OCI-M2 (cell line): ENCODE measurements around the gene ANO10.
"Not testable (repeated sequence)": the region's sequence is repeated elsewhere in the genome, so short reads cannot be mapped to it uniquely, and the experiment has no call there.

Source experiments
- DNase-seq: peaks from one replicate; lab custom pipeline; 2025; ENCODE audit not compliant: unreplicated experiment; lab: John Stamatoyannopoulos, UW

The ANO10 gene

DNA sequence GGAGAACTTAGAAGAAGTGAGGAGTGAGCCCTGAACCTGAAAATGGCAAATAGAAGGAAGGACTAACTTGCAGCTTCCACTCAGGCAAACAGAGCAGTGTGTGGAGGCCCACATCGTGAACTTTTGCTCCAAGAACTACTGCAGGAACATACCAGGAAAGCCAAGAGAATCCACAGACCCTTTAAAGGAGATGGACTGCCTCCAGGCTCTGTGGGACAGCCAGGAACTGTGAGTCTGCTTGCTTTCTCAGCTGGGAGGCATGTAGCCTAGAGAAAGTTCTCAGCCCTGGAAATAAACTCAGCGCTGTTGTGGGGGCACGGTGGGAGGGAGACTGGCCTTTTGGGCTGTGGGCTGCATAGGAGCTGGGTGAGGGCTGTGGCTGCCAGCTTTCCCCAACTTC lies 242.5 kb downstream of the ANO10 start:
- no peak for DNase-seq

DNA sequence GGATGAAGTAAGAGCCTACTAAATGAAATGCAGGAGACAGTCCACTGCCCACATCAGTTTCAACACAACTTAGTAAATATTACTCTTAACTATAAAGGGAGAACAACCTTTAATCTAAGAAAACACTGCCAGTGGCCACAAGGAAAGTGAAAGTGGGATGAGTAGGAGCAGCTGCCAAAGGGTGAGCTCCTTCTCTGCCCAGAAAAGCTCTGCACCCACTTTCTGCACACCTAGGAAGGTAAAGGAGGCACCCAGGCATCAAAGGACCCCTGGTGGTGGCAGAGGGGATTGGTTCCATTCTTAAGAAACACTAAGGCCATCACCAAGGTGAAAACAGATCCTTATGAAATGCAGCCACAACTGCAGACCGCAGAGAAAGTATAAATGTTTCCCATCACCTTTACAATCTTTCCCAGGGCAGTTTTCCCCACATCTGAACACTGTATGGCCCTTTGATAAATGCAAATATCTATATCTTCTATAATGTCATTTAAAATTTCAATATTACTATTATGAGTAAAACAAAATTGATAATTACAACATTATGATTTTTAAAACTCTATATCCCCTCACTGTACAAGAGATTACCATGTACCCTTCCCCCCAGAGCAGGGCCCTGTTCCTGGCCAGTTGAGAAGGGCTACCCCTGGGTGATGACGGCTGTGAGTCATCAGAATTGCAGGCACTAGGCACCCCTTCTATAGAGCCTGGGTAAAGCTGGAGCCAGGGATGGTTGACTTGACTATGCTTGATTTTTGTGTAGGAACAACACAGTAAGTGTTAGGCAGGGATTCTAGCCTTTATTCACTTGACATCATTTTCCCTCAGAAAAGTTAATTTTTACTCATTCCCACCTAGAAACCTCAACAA lies 243.5 kb downstream of the ANO10 start:
- DNase-seq, result no peak

DNA sequence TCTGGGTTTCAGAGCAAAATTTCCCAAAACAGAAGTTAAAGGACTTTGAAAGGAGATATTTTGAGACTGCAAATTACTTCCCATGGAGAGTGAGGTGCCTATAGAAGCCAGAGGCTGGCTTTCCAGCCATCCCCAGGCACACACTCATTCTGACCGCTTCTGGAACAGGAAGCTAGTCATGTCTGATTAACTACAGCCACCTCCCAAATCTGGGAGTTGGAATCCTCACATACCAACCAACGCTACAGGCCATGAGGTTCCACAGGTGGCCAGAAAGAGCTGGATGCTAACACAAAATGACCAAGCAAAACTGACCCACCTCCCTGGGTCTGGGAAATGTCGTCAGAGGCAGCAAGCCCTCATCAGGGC lies 248.3 kb downstream of the ANO10 start:
- no peak for DNase-seq

DNA sequence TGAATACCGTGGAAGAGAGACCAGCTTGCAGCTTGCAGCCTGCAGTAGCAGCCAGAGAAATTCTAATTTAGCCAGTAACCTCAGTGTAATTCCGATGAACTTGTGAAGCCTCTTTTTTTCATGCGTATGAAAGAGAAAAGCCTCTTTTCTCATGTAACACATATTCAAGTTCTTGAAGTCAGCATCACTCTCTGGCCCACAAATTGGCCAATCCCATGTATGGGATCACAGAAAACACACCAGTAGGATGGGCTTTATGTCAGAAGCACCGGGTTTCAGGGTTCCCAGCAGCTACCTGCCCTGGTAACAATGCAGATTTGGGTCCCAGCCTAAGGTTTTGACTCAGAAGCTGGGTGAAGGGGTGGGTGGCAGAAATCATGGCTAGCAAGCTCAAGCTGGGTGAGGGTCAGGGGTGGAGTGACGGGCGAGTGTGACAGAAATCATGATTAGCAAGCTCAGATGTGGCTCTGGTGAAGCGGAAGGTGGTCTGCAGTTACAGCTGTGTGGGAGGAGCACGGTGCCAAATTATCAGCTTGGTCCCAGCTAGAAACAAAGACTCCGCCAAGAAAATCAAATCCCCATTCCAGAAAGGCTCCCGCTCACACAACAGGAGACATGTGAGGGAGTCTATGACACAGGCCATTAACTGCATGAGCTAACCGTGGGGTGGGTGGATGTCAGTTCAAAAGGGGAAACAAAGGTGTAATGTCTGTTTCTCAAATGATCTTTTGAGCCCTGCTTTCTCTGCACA lies 248.8 kb downstream of the ANO10 start:
- DNase-seq, result no peak

DNA sequence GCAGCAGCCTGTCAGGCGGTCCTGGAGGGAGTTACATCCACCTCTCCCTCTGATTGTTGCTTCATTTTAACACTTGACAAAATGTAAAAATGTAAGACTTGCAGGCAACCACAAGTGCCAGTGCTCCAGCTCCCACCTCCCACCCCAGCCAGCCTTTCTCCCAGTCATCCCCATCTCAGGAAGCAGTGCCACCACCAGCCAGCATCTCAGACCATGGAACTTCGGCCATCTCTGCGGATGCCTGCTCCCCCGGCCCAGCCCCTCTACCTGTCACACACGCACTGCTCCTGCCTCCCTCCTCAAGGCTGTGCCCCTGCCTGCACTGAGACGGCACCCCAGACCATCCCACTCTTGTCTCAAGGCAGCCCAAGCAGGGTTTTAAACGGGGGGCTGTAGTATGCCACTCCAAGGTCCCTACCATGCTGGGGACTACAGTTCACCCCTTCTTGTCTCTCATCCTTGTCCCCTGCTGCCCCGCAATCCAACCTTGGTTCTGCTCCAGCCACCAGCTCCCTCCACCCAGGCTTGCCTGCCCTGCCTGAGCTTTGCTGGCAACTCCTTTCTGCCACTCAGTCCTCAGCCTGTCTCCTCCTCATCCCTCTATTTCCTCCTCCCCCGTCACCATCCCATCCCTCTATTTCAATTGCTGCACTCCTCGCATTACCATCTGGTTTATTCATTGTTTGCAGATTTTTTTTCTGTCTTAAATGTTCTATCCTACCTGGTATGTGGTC lies 249.6 kb downstream of the ANO10 start:
- no peak for DNase-seq

DNA sequence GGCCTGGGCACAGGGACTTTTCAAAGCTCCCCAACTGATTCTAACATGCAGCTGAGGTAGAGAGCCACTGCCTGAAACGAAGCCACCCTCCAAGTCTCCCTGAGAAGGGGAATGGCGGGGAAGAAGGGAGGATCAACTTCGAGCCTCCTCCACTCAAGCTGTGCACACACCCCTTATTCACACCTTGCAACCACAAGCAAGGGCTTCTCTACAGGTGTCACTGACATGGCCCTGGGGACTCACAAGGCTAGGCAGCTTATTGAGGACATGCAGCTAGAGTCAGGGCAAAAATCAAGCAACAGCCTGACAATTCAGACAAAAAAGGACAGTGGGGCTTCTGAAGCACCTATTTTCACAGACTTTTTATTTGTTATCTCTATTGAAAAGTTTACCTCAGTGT lies 250.3 kb downstream of the ANO10 start:
- no peak for DNase-seq

DNA sequence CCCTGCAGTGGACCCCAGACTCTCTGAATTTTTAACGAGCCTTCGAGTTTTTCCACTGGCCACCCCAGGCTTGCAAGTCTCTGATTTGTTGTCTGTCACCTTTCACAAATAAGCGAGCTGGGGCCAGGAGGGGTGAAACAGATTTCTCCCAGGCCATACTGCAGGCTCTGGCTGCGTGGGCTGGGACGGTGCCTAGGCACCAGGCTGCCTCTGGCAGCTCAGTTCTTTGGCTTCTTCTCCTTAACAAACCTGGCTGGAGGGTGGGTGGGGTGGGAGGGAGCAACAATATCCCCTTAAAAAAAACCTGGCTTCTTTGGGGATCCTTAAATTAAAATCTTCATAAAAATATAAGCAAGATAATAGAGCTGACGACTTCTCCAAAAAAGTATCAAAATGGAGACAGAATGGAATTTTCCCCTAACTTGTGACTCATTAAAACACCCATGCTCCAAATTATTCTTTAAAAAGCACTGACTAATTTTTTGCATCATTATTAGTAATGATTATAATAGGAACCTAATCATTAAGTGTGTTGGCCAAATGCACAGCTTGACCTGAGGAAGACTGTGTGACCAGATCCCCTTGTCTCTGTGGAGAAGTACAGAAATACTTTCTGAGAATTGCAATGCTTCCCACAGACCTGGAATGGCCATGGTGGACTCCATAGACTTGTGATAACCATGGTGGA lies 251.4 kb downstream of the ANO10 start:
- no peak for DNase-seq

DNA sequence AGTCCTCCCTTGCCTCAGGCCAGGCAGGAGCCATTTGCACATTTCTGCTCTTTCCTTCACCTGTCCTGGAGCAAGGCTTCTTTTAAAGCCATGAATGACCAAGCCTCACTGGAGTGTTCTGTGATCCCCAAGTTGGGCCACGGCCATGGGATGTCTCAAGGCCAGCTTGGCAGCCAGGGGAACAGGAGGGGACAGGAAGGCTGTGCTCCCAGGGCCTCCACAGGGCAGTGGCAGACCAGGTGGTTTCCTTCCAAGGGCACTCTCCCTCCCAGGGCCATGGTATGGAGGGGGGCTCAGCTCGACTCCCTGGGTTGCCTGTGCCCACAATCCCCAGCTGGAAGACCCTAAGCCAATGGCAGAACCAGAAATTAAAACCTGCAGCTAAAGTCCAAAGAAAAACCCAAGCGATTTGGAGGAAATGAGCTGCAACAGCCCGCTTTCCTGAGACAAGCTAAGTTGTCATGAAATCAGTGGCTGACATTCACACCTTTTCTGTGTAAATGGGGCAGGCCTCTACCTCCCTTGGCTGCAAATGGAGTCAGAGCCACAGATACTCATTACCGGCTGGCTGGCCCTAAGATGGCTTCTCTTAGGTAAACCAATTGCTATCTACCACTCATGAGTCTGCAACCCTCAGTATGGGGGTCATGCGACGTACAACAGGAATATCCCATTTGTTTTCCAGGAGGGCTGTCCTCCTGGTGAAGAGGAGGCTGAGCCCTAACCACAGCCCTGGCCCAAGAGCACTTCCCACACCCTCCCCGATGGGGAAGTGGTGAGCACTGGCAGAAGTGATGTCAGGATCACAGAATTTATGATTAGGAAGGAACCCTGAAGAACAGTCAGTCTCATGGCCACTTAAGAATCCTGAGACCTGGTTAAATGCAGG lies 252.2 kb downstream of the ANO10 start:
- DNase-seq, result no peak

DNA sequence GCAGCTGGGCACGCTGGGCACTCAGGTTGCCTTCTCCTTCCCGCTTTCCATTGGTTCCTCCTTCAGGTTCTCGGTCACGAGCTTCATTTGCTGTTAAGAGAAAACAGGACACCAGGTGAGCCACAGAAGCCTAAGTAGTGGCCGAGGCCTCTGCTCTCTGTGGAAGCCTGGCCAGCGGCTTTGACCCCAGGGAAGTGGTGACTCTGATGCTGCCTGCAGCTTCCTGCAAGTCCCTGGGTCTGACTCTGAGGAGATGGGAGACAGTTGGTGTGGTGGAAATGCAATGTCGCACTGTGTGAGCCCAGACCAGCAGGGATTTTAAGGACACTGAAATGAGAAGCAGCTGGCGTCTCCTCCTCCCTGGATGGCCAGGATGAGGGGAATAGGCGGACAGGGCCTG lies 254.9 kb downstream of the ANO10 start:
- DNase-seq, result no peak

DNA sequence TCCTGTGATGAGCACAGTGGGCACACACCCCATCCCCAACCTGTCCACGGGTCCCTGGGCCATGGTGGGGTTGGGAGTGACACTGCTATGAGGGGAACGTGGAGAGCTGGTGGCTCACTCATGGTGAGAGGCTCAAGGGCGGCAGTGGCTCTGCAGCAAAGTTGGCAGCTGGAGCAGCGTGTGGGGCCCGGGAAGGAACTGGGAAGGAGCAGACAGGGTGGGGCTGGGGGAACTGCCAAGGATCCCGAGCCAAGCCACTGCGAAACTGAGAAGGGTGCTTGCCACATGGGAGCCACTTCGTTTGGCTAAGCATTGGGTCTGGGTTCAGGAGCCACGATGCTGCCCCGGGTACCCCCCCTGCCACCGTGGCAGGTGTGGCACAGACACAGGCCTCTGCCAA lies 255.3 kb downstream of the ANO10 start:
- DNase-seq, result no peak

DNA sequence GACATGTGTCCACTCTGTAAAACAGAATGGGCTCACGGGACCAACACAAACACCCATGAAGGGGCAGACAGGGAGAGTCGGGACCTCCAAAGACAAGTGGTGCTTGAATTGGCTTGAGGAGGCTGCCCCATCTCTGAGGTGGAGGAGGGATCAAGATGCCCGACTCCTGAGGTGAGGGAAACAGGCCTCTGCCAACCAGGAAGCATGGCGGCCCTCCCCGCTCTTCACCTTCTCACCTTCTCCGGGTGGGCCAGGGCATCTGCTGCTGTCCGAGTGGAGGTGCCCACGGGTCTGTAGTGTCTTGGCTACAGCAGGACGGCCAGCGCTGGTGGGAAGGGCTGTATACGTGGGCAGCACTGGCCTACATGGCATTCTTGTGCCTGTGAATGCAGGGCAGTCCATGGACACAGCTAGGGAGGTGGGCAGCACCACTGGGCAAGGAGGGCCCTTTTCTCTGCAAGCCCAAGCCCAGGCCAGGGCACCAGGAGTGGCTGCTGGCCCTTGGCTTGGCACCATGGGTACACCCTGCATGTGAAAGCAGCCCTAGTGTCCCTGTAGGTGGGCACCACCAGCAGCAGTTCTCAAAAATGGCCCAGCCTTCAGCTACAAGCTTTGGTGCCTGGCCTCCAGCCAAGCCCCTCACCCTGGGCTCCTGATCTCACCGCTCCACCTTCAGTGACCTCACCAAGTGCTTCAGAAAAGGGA lies 256.1 kb downstream of the ANO10 start:
- no peak for DNase-seq

DNA sequence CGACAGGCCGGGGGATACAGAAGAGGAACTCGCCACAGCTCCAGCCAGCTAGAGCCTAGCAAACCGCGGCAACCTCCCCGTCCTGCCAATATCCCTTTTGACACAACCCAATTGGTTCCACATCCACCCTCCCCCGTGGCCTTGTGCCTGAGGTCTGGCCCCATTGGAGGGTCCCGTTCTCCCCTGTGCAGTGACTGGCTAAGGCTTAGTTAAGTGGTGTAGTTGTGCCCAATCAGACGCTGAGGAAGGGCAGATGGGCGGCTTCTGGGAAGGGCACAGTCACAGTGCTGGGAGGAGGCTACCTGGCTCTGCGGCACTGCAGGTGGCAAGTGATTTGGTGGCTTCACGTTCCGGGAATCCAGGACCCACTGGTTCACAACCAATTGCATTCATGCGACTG lies 256.9 kb downstream of the ANO10 start:
- DNase-seq, result no peak

DNA sequence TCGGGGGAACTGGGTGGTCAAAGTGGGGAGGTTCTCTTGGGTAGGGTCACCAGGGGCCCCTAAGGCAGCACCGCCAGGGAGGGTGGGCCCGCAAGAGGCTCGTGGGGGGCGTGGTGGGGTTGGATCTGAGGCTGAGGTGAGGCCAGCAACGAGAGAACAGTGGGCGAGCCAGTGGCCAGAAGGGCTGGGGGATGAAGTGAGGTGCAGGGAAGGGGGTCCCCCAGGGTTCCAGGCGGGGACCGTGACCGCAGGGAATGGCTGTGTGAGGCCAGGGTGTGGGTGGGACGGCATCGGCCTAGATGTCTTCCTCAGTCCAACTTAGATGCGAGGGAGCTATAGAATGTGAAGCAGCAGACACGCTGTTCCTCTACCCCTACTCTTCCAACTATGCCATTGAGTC lies 257.3 kb downstream of the ANO10 start:
- DNase-seq, result no peak

DNA sequence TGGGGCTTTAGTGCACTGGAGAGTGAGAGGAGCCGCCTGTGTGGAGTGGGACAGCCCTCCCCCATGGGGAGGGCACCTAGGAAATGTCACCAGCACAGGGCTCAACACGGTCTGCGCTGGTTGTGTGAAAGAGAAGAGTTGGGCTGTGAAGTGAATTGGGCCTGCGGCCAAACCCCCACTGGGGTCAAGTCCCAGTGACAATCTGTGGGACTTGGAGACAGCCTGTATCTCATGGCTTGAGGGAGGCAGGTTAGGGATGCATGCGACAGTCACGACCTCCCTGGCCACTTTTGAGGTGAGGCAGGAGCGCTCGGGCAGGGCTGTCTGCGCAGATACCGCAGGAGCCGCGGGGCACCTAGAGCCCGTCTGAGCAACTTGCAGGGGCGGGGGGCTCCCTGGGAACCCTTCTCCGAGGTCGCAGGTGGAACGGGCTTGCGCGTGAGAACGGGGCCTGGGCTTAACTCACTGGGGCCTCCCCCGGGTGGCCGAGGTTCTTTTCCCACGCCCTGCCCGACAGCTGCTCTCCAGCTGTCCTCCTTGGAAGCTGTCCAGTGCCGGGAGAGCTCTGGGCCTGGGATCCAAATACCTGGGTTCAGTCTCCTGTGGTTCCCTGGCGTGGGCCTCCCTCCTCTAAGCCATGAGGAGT lies 258.1 kb downstream of the ANO10 start:
- no peak for DNase-seq

DNA sequence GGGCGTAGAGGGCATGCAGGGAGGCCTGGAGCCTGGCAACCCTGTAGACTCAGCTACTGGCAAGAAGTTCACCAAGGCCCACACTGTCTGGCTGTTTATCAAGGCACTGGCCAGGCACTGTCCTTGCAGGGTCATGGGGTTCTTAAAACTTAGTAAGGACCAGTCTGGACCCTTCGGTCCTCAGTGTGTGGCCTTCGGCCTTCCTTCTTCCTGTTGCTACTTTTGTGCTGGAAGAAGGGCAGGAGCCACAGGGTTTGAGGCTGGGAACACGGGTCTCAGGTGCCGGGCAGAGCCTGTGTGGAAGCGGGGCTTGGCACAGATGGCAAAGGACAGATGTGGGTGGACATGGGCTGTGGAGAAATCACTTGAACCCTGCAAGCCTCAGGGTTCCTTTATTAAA lies 258.9 kb downstream of the ANO10 start:
- no peak for DNase-seq

DNA sequence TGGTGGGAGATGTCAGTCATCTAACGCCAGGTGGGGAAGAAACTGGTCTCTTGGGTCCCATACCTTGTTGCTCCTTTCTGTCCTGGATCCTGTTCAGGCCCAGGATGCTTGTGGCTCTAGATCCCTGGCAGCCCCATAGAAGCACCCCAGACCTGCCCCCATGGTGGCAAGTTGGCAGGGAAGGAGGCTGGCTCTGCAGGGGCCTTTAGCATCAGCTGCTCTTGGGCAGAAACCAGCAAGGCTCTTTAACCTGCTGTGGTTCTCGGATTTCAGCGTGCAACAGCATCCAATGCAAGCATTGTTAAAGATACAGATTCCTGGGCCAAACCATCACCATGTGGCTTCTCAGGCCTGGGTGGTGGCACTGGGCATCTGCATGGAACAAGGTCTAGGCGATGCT lies 259.6 kb downstream of the ANO10 start:
- DNase-seq, result no peak

DNA sequence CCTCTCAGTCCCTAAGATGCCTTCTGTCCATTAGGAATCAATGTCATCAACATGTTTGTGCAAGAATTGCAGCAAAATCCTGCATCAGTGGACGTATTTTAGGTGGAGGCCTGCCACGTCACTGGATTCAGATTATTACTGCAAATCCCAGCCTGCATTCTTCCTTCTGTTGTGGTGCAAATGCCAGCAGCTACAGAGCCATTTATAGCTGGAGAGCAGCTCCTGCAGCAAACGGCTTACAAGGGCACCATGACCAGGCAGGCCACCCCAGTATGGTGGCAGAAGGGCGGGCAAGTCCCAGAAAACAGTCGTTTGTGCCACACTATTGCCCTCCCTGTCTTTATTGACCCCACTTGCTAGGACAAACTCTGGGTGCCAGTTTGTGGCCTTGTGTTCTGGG lies 260.7 kb downstream of the ANO10 start:
- DNase-seq, result no peak

DNA sequence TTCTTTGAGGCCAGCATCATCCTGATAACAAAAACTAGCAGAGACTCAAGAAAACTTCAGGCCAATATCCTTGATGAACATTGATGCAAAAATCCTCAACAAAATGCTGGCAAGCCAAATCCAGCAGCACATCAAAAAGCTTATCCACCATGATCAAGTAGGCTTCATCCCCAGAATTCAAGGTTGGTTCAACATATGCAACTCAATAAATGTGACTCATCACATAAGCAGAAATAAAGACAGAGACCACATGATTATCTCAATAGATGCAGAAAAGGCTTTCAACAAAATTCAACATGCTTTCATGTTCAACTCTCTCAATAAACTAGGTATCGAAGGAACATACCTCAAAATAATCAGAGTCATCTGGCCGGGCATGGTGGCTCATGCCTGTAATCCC lies 265.8 kb downstream of the ANO10 start:
- not testable (repeated sequence) for DNase-seq
